Measurements from ENCODE around the gene DGKZ.

GRCh38 chr11:46351148-46351547 lies 3.9 kb downstream of the DGKZ start:
- TF ChIP-seq EZH2 (IDR thresholded peaks at IDR 0.05; ENCODE audit: insufficient read depth, poor library complexity, severe bottlenecking), result no peak
- TF ChIP-seq EZH2phosphoT487 (IDR thresholded peaks at IDR 0.05; ENCODE audit: insufficient read depth, low read depth), result no peak

All from GM23248 (cell line).